Measurements from ENCODE around the gene GABRR1.

DNA sequence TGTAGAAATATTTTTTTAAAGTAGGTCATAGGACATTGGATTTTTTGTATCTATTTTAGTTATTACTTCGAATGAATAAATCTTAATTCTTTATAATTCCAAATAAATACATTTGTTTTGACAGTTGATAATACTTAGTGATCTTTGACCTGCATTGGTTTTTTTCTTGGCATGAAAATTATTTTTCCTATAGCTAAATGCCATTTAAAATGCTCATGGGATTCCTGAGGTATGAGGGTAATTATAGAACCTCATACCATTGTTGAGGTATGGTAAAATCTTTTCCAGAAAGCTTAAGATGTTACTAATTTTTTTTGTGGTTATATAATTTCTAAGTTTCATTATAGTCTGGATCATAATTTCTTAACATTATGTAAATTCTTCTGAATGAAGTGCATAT, 63.0 kb downstream of the GABRR1 start:
- TF ChIP-seq, protein P1, sequence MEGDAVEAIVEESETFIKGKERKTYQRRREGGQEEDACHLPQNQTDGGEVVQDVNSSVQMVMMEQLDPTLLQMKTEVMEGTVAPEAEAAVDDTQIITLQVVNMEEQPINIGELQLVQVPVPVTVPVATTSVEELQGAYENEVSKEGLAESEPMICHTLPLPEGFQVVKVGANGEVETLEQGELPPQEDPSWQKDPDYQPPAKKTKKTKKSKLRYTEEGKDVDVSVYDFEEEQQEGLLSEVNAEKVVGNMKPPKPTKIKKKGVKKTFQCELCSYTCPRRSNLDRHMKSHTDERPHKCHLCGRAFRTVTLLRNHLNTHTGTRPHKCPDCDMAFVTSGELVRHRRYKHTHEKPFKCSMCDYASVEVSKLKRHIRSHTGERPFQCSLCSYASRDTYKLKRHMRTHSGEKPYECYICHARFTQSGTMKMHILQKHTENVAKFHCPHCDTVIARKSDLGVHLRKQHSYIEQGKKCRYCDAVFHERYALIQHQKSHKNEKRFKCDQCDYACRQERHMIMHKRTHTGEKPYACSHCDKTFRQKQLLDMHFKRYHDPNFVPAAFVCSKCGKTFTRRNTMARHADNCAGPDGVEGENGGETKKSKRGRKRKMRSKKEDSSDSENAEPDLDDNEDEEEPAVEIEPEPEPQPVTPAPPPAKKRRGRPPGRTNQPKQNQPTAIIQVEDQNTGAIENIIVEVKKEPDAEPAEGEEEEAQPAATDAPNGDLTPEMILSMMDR (IDR thresholded peaks at IDR 0.05), result no peak
- TF ChIP-seq EP300 (IDR thresholded peaks at IDR 0.05), result no peak

All from ovary (tissue), 3 donors.